Fibroblast of villous mesenchyme (primary cell): ENCODE results near the gene CCDC12. TPM values are rescaled to one million over a fixed set of nuclear protein-coding genes. Genes with fewer than 3 reads are reported as not detected.

Experiments used
- DNase-seq: peaks from one replicate; pipeline ENCODE4 v3.0.0-alpha.2; 2010; ENCODE audit warnings: low read depth
- H3K4me3 ChIP-seq: 2 replicates; pipeline ENCODE4 v1.5.1; 2011; ENCODE audit warnings: low read depth, mild to moderate bottlenecking, low read length
- CTCF ChIP-seq: IDR thresholded peaks from 2 replicates; pipeline ENCODE4 v1.5.1; 2012; ENCODE audit warnings: low read depth, mild to moderate bottlenecking, low read length; ENCODE audit not compliant: insufficient read depth
- total RNA-seq: library from RNA; depleted of rRNA; stranded (reverse); fragments of >200 nt; gene quantifications from 2 replicates; pipeline ENCODE4 v1.2.3, GENCODE V29; 2012

The CCDC12 gene
- total RNA-seq, 1 donor, result 18.6 TPM

DNA sequence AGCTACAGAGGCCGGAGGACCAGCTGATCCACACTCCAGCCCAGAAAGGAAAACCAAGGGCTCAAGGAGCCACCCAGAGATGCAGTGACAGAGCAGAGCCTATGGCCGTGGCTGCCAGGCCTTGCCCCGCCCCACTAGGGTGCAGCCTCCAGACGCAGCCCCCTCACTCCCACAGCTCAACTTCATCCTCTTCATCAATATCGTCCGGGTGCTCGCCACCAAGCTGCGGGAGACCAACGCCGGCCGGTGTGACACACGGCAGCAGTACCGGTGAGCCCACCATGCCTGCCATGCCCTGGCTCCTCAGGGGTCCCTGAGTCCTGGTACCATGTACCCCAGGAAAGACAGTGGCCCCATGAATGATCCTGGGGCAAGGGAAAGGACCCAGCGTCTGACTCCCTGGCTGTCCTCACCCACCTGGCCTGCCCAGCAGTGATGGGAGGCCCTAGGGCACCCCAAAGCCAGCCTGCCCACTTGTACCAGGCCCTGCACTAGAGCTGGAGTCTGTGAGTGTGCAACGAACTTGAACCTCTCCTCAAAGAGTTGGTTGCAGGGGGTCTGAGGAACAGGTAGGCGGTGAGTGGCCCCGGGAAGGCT lies 74.9 kb downstream of the CCDC12 start:
- no peak for DNase-seq
- no peak overlapping the region for H3K4me3 ChIP-seq
- TF ChIP-seq CTCF, result no peak

DNA sequence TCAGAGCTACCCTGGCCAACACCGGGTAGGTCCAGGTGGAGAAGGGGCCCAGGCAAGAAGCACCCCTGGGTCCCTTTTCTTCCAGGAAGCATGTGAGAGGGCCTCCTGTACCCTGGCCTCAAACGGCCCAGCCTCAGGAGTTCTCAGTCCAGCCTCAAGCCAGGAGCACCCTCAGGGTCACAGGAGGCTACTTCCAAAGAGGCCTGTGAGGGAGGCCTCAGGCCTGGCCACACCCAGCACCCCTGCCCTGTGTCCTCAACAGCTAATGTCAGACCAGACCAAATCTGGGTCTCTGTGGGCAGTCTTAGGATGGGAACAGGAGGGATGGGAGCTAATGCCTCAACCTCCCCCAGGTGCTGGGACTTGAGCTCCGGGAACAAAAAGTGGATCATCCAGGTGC lies 75.5 kb downstream of the CCDC12 start:
- TF ChIP-seq CTCF, result no peak
- no peak overlapping the region for H3K4me3 ChIP-seq
- no peak for DNase-seq

DNA sequence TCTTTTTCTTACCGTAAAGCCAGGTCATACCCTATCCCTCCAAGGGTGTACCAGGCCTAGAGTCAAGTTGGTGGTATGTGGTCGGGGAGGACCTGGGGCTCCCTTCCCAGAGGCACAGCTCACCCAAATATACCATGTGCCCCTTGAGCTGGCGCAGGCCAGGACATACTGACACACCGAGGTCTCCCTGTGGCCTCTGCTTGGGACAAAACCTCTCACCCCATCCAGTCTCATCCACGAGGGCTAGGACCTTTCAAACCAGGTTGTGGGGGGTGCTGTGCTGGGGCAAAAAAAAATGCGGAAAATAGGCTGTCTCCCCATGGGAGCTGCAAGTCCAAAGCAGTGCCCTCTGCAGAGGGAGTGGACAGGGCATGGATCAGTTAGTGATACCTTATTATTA lies 76.2 kb downstream of the CCDC12 start:
- no peak for DNase-seq
- no peak overlapping the region for H3K4me3 ChIP-seq
- TF ChIP-seq CTCF, result no peak

- TF ChIP-seq CTCF, result no peak
- no peak overlapping the region for H3K4me3 ChIP-seq
- DNase-seq, result no peak
Measured at GRCh38 chr3:46900007-46900292, 76.6 kb downstream of the CCDC12 start.

- no peak overlapping the region for H3K4me3 ChIP-seq
- TF ChIP-seq CTCF, result no peak
- no peak for DNase-seq
Measured at GRCh38 chr3:46899151-46900006, 77.2 kb downstream of the CCDC12 start.

DNA sequence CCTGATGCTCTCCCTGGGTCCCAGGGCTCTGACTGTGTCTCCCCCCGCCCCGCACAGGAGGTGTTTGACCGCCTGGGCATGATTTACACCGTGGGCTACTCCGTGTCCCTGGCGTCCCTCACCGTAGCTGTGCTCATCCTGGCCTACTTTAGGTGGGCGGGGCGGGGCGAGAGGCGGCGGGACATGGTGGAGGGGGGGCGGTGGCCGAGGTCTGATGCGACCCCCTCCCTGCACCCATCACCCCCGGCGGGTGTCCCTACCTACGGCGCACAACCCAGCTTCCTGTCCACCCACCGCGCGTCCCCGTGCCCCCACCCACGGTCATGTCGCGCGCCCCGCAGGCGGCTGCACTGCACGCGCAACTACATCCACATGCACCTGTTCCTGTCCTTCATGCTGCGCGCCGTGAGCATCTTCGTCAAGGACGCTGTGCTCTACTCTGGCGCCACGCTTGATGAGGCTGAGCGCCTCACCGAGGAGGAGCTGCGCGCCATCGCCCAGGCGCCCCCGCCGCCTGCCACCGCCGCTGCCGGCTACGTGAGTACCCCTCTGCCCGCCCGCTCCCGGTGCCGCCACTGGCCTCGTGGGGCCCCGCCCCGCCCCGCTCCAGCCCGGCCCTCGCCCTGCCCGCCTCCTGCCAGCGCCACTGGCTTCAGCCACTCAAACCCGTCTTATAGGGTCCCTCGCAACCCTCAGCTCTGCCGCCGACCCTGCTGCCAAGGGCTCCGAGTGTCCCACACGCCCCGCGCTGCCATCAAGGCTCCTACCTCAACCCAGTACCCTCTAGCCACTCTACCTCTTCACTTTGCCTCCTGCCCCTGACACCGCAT lies 78.0 kb downstream of the CCDC12 start:
- no peak for TF ChIP-seq CTCF
- no peak overlapping the region for H3K4me3 ChIP-seq
- DNase-seq, result no peak
